ACC112 (cell line): ENCODE results near the gene ZNF619.
A peak's percentile ranks its signal among the peaks of the same experiment; 100 is the strongest.

Experiments
- H2AFZ ChIP-seq: fragments of 200-600 bp; sonication (generic); one replicate; pipeline ENCODE4 v1.6.0; 2017; ENCODE audit warnings: antibody characterized with exemption, low read length; ENCODE audit not compliant: unreplicated experiment
- H3K27ac ChIP-seq: fragments of 200-600 bp; sonication (generic); 2 replicates; pipeline ENCODE4 v1.5.1; 2014; ENCODE audit warnings: low read depth, mild to moderate bottlenecking, antibody characterized with exemption, low read length, moderate library complexity
- H3K27me3 ChIP-seq: fragments of 200-600 bp; sonication (generic); 2 replicates; pipeline ENCODE4 v1.6.1; 2014; ENCODE audit warnings: mild to moderate bottlenecking, antibody characterized with exemption, low read length, moderate library complexity, mixed read lengths; ENCODE audit not compliant: insufficient read depth
- H3K36me3 ChIP-seq: fragments of 200-600 bp; sonication (generic); 2 replicates; pipeline ENCODE4 v1.6.1; 2016; ENCODE audit warnings: mild to moderate bottlenecking, antibody characterized with exemption, low read length, moderate library complexity, mixed read lengths; ENCODE audit not compliant: insufficient read depth
- H3K4me1 ChIP-seq: fragments of 200-600 bp; sonication (generic); one replicate; pipeline ENCODE4 v1.6.1; 2016; ENCODE audit warnings: low read length, mixed read lengths; ENCODE audit not compliant: insufficient read depth, unreplicated experiment, control insufficient read depth
- H3K4me3 ChIP-seq: fragments of 200-600 bp; sonication (generic); 2 replicates; pipeline ENCODE4 v1.5.1; 2014; ENCODE audit warnings: mild to moderate bottlenecking, low read depth, low read length
- H3K79me2 ChIP-seq: fragments of 200-600 bp; sonication (generic); one replicate; pipeline ENCODE4 v1.6.0; 2016; ENCODE audit warnings: low read length; ENCODE audit not compliant: control insufficient read depth, unreplicated experiment, insufficient read depth

ZNF619 gene

GRCh38 chr3:40465111-40465407 lies 11.9 kb upstream of the ZNF619 start:
- Histone ChIP-seq H3K27ac (no peak overlapping the region), H3K4me3 (no peak overlapping the region), H3K27me3 (no peaks in the 10 kb centered on the region), H3K79me2 (peaks cover 3% of the 10 kb centered on the region), H2AFZ (no peak overlapping the region), H3K36me3 (peaks cover 21% of the 10 kb centered on the region), H3K4me1 (peaks cover 4% of the 10 kb centered on the region)

- Histone ChIP-seq H3K79me2 (no peaks in the 10 kb centered on the region), H3K27ac (no peak overlapping the region), H3K27me3 (no peaks in the 10 kb centered on the region), H3K4me3 (no peak overlapping the region), H3K36me3 (peaks cover 17% of the 10 kb centered on the region), H2AFZ (no peak overlapping the region), H3K4me1 (peaks cover under 1% of the 10 kb centered on the region)
These were observed 11.5 kb upstream of the ZNF619 start for GRCh38 chr3:40465456-40465855.

- no peak overlapping the region for H2AFZ ChIP-seq
- no peaks in the 10 kb centered on the region for H3K27me3 ChIP-seq
- no peak overlapping the region for H3K27ac ChIP-seq
- no peak overlapping the region for H3K4me3 ChIP-seq
- peaks cover 6% of the 10 kb centered on the region for H3K36me3 ChIP-seq
- no peaks in the 10 kb centered on the region for H3K4me1 ChIP-seq
- no peaks in the 10 kb centered on the region for H3K79me2 ChIP-seq
These were observed 8.9 kb upstream of the ZNF619 start for GRCh38 chr3:40468018-40468417.

- Histone ChIP-seq H3K79me2 (no peaks in the 10 kb centered on the region), H3K27me3 (no peaks in the 10 kb centered on the region), H3K27ac (no peak overlapping the region), H3K36me3 (no peaks in the 10 kb centered on the region), H3K4me3 (no peak overlapping the region), H3K4me1 (no peaks in the 10 kb centered on the region), H2AFZ (no peak overlapping the region)
These were observed 6.2 kb upstream of the ZNF619 start for GRCh38 chr3:40470701-40471100.

GRCh38 chr3:40477666-40478065 lies 744 bp downstream of the ZNF619 start:
- Histone ChIP-seq H3K4me1 (peaks cover 9% of the 10 kb centered on the region), H2AFZ (peak overlapping the region; percentile 99), H3K36me3 (peaks cover 7% of the 10 kb centered on the region; the same call in 1 of the 2 replicates), H3K27ac (no peak overlapping the region), H3K27me3 (no peaks in the 10 kb centered on the region), H3K4me3 (peak overlapping the region; percentile 88), H3K79me2 (no peaks in the 10 kb centered on the region)

- H3K27me3 ChIP-seq = no peaks in the 10 kb centered on the region
- H3K79me2 ChIP-seq = no peaks in the 10 kb centered on the region
- H2AFZ ChIP-seq = no peak overlapping the region
- H3K27ac ChIP-seq = no peak overlapping the region
- peaks cover 48% of the 10 kb centered on the region for H3K36me3 ChIP-seq
- no peaks in the 10 kb centered on the region for H3K4me1 ChIP-seq
- no peak overlapping the region for H3K4me3 ChIP-seq
These were observed 10.2 kb downstream of the ZNF619 start for GRCh38 chr3:40487172-40487571.

- Histone ChIP-seq H3K27ac (no peak overlapping the region), H3K4me3 (no peak overlapping the region), H3K79me2 (no peaks in the 10 kb centered on the region), H3K36me3 (peaks cover 23% of the 10 kb centered on the region), H3K4me1 (no peaks in the 10 kb centered on the region), H2AFZ (no peak overlapping the region), H3K27me3 (no peaks in the 10 kb centered on the region)
These were observed 14.0 kb downstream of the ZNF619 start for GRCh38 chr3:40490916-40491315.

- Histone ChIP-seq H3K4me1 (no peaks in the 10 kb centered on the region), H3K27me3 (no peaks in the 10 kb centered on the region), H3K4me3 (no peak overlapping the region), H3K36me3 (no peaks in the 10 kb centered on the region), H2AFZ (no peak overlapping the region), H3K79me2 (no peaks in the 10 kb centered on the region), H3K27ac (no peak overlapping the region)
These were observed 17.8 kb downstream of the ZNF619 start for GRCh38 chr3:40494698-40495097.

GRCh38 chr3:40497288-40497687 lies 20.4 kb downstream of the ZNF619 start:
- no peak overlapping the region for H3K27ac ChIP-seq
- H3K36me3 ChIP-seq = no peaks in the 10 kb centered on the region

GRCh38 chr3:40499952-40500351 lies 23.0 kb downstream of the ZNF619 start:
- Histone ChIP-seq H3K36me3 (no peaks in the 10 kb centered on the region), H3K4me1 (peaks cover 9% of the 10 kb centered on the region), H3K79me2 (no peaks in the 10 kb centered on the region), H3K27me3 (no peaks in the 10 kb centered on the region), H3K27ac (no peak overlapping the region), H2AFZ (no peak overlapping the region), H3K4me3 (no peak overlapping the region)

More at GRCh38 chr3:40497288-40497687, 20.4 kb downstream of the ZNF619 start:
- Histone ChIP-seq H2AFZ (no peak overlapping the region), H3K4me1 (no peaks in the 10 kb centered on the region), H3K79me2 (no peaks in the 10 kb centered on the region), H3K27me3 (no peaks in the 10 kb centered on the region), H3K4me3 (no peak overlapping the region)

GRCh38 chr3:40502034-40502433 lies 25.1 kb downstream of the ZNF619 start:
- Histone ChIP-seq H3K79me2 (no peaks in the 10 kb centered on the region), H3K27ac (no peak overlapping the region), H3K27me3 (no peaks in the 10 kb centered on the region), H2AFZ (no peak overlapping the region), H3K4me1 (peaks cover 23% of the 10 kb centered on the region), H3K36me3 (no peaks in the 10 kb centered on the region), H3K4me3 (no peak overlapping the region)
